Activated CD4-positive, alpha-beta T cell treated with anti-CD3 and anti-CD28 coated beads, Interleukin-2, amount 50 U/mL, for 16 hours (primary cell): ENCODE data around the gene TACSTD2.
A peak's percentile ranks its signal among the peaks of the same experiment; 100 is the strongest.
"Not testable (repeated sequence)": the region's sequence is repeated elsewhere in the genome, so short reads cannot be mapped to it uniquely, and the experiment has no call there.

Source experiments
- DNase-seq: peaks from one replicate; pipeline ENCODE4 v3.0.0-alpha.2; 2020

Gene TACSTD2

DNA sequence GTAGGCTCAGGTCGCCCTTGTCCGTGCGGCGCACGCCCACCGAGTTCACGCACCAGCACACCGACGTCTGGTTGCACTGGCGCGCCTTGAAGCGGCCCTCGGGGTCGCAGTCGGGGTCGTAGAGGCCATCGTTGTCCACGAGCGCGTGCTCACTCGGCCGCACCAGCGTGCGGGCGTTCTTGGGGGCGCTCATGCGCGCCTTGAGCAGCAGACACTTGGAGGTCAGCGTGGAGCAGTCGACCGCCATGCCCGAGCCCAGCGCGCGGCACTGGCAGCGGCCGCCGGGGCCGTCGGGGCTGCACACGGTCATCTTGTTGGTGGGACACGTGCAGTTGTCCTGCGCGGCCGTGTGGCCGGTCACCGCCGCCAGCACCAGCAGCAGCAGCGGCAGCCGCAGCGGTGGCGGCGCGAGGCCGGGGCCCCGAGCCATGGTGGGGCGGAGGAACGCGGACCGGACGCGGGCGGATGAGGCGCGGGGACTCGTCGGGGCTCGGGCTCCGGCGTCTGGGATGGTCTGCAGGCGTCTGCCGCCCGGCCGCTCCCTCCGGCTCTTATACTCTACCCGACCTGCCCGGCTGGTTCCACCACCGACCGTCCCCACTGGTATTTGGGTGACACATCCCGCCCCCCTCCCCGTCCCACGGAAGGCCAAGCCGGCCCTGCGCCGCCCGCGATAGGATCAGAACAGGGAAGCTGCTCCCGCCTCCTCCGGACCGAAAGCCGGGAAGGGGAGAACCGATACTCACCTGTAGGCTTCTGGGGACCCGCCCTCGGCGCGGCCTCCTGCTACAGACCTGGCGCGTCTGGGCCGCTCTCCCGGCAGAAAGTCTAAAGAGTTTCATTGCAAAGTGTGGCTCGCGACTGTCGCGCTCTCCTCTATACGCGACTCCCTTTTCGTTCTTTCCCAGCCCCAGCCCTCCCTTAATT is at the start of gene TACSTD2:
TACSTD2 (minus strand) TSS at position 526 of the 927 bp plus-strand sequence; CDS start at position 430, 96 bp downstream.
- DNase-seq = no peak

DNA sequence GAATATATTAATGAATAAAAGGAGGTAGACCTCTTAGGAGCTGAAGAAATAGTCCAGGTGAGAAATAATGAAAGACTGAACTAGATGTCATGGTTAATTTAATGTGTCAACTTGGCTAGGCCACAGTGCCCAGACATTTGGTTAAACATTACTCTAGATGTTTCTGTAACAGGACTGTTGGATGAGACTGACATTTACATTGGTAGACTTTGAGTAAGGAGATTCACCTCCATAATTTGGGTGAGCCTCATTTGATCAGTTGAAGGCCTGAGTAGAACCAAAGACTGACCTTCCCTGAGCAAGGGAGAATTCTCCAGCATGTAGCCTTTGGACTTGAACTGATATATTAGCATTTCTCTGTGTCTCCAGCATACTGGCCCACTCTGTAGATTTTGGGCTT is 49.2 kb upstream of the TACSTD2 start:
- no peak for DNase-seq

GRCh38 chr1:58623259-58623658 is 46.2 kb upstream of the TACSTD2 start:
- not testable (repeated sequence) for DNase-seq

GRCh38 chr1:58622571-58622970 is 45.5 kb upstream of the TACSTD2 start:
- no peak for DNase-seq

DNA sequence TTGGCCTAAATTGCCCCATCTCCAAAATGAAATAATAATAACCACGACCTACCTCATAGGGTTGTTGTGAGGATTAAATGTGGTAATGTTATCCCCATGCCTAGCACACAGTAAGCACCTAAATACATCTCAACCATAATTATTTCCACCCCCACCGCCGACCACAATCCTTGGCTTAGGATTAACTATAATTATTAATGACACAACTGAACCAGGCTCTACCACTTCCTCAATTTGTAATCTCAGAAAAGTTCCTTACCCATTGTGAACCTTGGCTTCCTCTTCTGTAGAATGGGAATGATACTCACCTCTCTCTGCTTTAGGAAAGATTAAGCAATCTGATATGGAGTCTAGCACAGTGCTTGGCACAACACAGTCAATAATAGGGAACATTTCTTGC is 44.3 kb upstream of the TACSTD2 start:
- DNase-seq = no peak

DNA sequence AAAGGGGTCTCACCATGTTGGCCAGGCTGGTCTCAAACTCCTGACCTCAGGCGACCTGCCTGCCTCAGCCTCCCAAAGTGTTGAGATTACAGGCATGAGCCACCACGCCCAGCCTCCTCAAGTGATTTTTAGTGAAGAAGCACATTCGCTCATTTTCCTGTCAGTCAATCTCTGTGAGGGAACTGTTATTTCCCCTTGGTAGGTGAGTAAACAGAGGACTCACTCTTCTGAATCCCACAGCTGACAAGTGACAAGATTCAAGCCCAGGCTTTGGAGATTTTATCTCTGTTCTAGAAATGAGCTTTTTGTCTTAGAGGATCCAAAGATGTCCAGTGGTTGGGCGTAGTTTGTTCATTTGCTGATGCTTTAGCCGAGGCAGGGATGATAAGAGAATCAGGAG is 43.9 kb upstream of the TACSTD2 start:
- DNase-seq = peak; percentile 2

DNA sequence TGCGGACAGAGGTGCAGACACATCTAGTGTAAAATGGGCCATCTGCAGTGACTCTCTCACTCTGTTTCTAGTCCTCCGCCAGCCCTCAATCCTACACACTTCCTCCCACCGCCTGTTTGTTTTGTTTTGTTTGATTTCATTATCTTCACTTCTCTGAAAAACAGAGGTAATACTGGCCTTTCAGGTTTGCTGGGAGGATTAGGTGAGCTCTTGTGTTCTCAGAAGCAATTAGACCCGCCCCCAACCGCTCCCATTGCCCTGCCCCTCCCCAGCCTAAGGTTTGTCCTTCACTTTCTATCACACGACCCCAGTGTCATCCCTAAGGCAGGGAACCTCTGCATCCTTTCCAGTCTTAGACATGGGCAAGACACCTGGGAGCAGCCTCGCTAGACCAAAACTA is 43.2 kb upstream of the TACSTD2 start:
- no peak for DNase-seq

- DNase-seq = no peak
These were observed 42.4 kb upstream of the TACSTD2 start for GRCh38 chr1:58619286-58620054.

DNA sequence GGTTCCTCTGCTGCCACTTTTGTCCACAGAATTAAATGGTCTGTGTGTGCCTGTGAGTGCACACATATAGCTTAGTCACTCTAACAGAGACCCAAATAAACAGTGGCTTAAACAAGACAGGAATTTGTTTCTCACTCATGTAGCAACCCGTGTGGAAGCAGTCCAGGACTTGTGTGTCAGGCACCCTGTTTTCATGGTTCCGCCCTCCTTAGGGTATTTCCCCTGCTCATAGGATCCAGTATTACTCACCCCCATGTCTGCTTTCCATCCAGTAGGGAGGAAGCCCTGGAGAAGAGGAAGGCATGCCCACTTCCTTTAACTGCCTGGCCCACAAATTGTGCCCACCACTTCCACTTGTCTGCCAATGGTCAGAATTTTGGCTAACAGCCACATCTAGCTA is 41.3 kb upstream of the TACSTD2 start:
- DNase-seq = no peak

- no peak for DNase-seq
These were observed 34.9 kb upstream of the TACSTD2 start for GRCh38 chr1:58611861-58612385.

DNA sequence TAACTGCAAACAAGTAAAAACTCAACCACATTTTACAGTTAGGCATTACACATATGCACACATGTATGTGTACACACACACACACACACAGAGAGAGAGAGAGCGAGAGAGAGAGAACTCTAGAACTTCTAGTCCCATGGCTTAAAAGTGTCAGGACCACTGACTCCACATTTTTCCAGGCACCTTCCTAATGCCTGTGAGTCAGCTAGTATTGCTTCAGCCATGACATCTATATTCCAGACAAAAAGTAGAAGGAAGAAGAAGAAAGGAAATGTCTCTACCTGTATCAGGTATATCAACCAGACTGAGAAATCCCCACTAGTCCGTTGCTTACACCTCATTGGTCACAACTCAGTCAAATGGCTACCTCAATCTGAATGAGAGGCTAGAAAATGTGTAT is 31.9 kb upstream of the TACSTD2 start:
- no peak for DNase-seq

- no peak for DNase-seq
These were observed 31.2 kb upstream of the TACSTD2 start for GRCh38 chr1:58608297-58608696.

DNA sequence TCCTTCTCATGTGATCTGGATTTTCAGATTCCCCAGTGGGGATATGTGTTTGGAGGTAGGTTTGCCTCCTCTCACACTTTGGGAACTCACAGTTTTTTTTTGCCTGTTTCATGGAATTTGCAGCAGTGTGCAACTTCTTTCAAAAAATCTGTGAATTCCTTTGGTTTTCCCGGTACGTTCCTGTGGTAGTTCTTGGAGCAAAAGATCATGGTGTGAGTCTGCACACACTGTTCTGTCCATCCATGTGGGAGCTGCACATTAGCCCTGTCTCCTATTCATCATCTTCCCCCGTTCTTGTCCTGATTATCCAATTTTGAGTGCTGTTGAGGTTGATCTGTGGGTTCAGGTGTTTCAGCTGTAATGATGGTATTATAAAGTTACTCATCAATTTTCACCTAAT is 30.3 kb upstream of the TACSTD2 start:
- DNase-seq = no peak

DNA sequence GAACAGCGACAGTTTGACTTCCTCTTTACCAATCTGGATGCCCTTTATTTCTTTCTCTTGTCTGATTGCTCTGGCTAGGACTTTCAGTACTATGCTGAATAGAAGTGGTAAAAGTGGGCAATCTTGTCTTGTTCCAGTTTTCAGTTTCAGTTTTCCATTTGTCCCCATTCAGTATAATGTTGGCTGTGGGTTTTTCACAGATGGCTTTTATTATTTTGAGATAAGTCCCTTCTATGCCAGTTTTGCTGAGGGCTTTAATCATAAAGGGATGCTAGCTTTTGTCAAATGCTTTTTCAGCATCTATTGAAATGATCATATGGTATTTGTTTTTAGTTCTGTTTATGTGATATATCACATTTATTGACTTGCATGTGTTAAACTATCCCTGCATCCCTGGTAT is 24.9 kb upstream of the TACSTD2 start:
- not testable (repeated sequence) for DNase-seq

DNA sequence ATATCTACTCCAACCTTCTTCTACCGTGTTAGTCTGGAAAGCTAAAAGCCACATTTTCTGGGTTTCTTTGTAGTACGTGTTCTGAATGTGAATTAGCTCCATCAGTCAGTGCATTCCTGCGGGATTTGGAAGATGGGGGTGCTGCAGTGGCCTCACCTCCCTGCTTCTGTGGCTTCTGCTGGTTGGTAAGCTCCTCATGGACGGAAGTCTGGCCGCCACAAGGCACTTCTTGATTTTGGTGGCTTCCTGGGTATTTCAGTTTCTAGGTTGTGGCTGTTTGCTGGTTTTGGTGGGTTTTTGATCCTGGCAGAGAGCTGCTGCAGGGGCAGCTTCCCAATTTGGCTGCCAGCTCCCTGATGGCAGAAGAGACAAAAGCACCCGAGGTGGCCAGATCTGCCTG is 20.9 kb upstream of the TACSTD2 start:
- DNase-seq = no peak

DNA sequence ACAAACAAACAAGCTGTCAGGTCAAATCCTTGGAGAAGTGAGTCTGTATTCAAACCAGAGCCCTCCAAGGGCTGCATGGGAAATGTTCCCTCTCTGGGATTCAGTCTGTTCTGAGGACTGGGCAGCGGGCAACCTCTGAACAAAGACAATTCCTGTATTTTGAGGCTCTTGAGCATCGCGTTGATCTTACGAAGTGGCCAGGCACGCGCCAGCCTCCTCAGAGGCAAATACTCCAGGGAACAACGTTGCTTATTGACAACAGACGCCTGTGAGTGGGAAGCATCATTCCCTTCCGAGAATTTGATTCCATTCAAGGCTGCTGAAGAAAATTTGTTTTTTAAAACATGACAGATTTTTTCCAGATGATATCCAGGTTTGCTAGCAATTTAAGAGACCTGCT is 20.0 kb upstream of the TACSTD2 start:
- DNase-seq = no peak

- no peak for DNase-seq
These were observed 19.6 kb upstream of the TACSTD2 start for GRCh38 chr1:58596631-58597052.

GRCh38 chr1:58594546-58594945 is 17.5 kb upstream of the TACSTD2 start:
- DNase-seq = no peak

DNA sequence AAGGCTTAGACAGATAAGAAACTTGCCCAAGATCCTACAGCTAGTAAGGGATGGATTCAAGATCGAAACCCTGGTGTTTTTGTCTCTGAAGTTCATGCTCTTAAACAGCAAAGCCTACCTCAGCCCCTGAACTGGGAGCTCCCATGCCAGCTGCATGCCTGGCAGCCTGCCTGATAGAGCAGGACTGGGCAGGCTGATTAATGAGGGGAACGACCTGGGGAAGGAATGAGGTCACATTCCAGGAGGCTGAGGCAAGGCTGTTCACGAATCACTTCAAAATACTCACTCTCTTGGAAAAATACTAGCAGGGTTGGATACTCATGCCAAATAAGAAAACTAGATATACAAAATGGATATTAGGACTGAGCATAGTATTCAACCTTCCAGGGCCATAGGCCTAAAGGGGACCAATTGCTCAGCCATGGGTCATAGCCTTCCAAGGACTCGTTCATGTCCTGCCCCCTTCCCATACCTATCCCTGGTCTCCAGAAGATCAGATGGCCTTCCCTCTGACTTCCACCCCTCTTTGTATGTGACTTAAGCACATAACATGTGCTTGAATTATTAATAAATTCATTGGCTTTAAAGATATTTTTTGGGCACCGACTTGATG is 15.6 kb upstream of the TACSTD2 start:
- DNase-seq = no peak

GRCh38 chr1:58591806-58592205 is 14.8 kb upstream of the TACSTD2 start:
- no peak for DNase-seq

GRCh38 chr1:58590019-58590418 is 13.0 kb upstream of the TACSTD2 start:
- DNase-seq = no peak

DNA sequence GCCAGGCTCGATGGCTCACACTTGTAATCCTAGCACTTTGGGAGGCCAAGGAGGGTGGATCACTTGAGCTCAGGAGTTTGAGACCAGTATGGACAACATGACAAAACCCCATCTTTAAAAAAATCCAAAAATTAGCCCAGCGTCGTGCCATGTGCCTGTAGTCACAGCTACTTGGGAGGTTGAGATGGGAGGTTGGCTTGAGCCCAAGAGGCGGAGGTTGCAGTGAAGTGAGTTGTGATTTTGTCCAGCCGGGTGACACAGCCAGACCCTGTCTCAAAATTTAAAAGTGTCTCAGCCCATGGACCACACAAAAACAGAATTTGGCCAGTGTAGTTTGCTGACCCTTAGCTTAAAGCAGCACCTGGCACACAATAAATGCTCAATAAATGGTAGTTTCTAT is 11.3 kb upstream of the TACSTD2 start:
- no peak for DNase-seq

- no peak for DNase-seq
These were observed 10.6 kb upstream of the TACSTD2 start for GRCh38 chr1:58587667-58588066.
